Measurements from ENCODE around the gene PTMA.

GRCh38 chr2:231666171-231667095 lies 41.9 kb upstream of the PTMA start:
- TF ChIP-seq, protein P1, sequence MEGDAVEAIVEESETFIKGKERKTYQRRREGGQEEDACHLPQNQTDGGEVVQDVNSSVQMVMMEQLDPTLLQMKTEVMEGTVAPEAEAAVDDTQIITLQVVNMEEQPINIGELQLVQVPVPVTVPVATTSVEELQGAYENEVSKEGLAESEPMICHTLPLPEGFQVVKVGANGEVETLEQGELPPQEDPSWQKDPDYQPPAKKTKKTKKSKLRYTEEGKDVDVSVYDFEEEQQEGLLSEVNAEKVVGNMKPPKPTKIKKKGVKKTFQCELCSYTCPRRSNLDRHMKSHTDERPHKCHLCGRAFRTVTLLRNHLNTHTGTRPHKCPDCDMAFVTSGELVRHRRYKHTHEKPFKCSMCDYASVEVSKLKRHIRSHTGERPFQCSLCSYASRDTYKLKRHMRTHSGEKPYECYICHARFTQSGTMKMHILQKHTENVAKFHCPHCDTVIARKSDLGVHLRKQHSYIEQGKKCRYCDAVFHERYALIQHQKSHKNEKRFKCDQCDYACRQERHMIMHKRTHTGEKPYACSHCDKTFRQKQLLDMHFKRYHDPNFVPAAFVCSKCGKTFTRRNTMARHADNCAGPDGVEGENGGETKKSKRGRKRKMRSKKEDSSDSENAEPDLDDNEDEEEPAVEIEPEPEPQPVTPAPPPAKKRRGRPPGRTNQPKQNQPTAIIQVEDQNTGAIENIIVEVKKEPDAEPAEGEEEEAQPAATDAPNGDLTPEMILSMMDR (IDR thresholded peaks at IDR 0.05): no peak
- peak in 1 of 2 donors; percentile 1 for TF ChIP-seq POLR2A (IDR thresholded peaks at IDR 0.05)

Measured in lower leg skin (tissue), 3 donors.